Thyroid gland (tissue), 4 donors: ENCODE results near the gene PTCD3. TPM values are rescaled to one million over a fixed set of nuclear protein-coding genes. Genes with fewer than 3 reads are reported as not detected.

Experiments used
- DNase-seq, 2 donors: peaks; one replicate each; pipeline ENCODE4 v3.0.0-alpha.2; 2019
- H3K27ac ChIP-seq, 3 donors: fragments of 200-600 bp; sonication (generic); 1 replicate in 2 of 3; 2 replicates in 1 of 3; pipeline ENCODE4 v1.5.1; 2016 to 2019; ENCODE audit warnings: mild to moderate bottlenecking in 1 of 3, moderate library complexity in 1 of 3
- H3K27me3 ChIP-seq: fragments of 200-600 bp; sonication (generic); one replicate; pipeline ENCODE4 v1.5.1; 2019
- H3K36me3 ChIP-seq, 2 donors: fragments of 200-600 bp; sonication (generic); one replicate each; pipeline ENCODE4 v1.5.1; 2016 to 2019
- H3K4me1 ChIP-seq, 2 donors: fragments of 200-600 bp; sonication (generic); one replicate each; pipeline ENCODE4 v1.5.1; 2017 to 2019
- H3K4me3 ChIP-seq, 3 donors: fragments of 200-600 bp; sonication (generic); replicated peaks in 1 of 3; 1 replicate in 2 of 3; 2 replicates in 1 of 3; pipeline ENCODE4 v1.5.1; 2016; ENCODE audit warnings: mild to moderate bottlenecking in 1 of 3
- H3K9me3 ChIP-seq: fragments of 200-600 bp; sonication (generic); one replicate; pipeline ENCODE4 v1.5.1; 2017
- CTCF ChIP-seq, 6 experiments: fragments of 200-600 bp in 3 of 6; fragments of 450-650 bp in 3 of 6; sonication (generic) in 3 of 6; IDR thresholded peaks; one replicate each; pipeline ENCODE4 v1.5.1; 2016 to 2019; ENCODE audit warnings: antibody characterized with exemption in 6 of 6, mild to moderate bottlenecking in 2 of 6, inconsistent platforms in 1 of 6, moderate library complexity in 1 of 6
- POLR2A ChIP-seq, 2 donors: fragments of 450-650 bp; IDR thresholded peaks; one replicate each; pipeline ENCODE4 v1.6.1; 2017; ENCODE audit warnings: antibody characterized with exemption in 2 of 2, mild to moderate bottlenecking in 2 of 2, moderate library complexity in 1 of 2
- WGBS, 2 donors: methylation state at CpG; one replicate each; pipeline ENCODE4 v1.1.5; 2017; 5-methylcytosine and 5-hydroxymethylcytosine counted together
- intact Hi-C: fragments of 100-400 bp; cut with DNase I; formaldehyde crosslinking; loops from one replicate; pipeline ENCODE4 v1.15.1; 2023
- total RNA-seq, 4 donors: library from RNA; depleted of rRNA; stranded (reverse); fragments of >200 nt; gene quantifications; one replicate each; pipeline ENCODE4 v1.2.3, GENCODE V29; 2016

Gene PTCD3
- total RNA-seq, 4 donors from 2014 or later: 91.4 to 522 (median 160) TPM

- H3K36me3 ChIP-seq: peaks cover 70 to 87% of the 10 kb centered on the region in 2 donors
- H3K9me3 ChIP-seq: no peaks in the 10 kb centered on the region
- WGBS, 2 donors: 91 to 93% methylated on average over 5 of the region's 5 CpGs
- no peaks in the 10 kb centered on the region for H3K4me1 ChIP-seq
- intact Hi-C loops: no loop called here
- TF ChIP-seq CTCF (IDR thresholded peaks at IDR 0.05) (no peak), POLR2A (IDR thresholded peaks at IDR 0.05) (no peak)
- no peaks in the 10 kb centered on the region for H3K27me3 ChIP-seq
- no peak for DNase-seq
- no peak overlapping the region for H3K27ac ChIP-seq
- H3K4me3 ChIP-seq: no peak overlapping the region
Measured at GRCh38 chr2:86135653-86136052, 29.6 kb downstream of the PTCD3 start.

DNA sequence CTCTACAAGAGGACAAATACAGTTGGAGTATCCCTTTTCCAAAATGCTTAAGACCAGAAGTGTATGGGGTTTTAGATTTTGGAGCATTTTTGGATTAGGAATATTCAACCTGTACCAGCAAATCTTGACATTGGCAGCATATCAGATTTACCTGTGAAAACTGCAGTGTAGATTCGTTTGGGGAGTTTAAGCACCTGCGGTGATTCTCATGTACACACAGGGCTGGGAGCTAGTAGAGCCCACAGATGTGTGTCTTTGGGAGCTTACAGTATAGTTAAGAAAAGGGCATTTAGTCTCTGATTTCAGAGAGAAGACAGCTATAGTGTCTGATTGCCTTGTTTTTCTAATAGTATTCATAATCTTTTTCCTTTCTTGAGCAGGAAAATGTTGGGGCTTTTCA is 30.1 kb downstream of the PTCD3 start:
- Histone ChIP-seq H3K9me3 (no peaks in the 10 kb centered on the region), H3K27ac (no peak overlapping the region), H3K36me3 (peaks cover 65 to 82% of the 10 kb centered on the region in 2 donors), H3K4me3 (no peak overlapping the region), H3K27me3 (no peaks in the 10 kb centered on the region), H3K4me1 (no peaks in the 10 kb centered on the region)
- intact Hi-C loops: no loop called here
- no peak for DNase-seq
- no peak for TF ChIP-seq POLR2A (IDR thresholded peaks at IDR 0.05)
- no peak for TF ChIP-seq CTCF (IDR thresholded peaks at IDR 0.05)
- WGBS, 2 donors: 85 to 92% methylated on average over 2 of the region's 2 CpGs

- no peak for DNase-seq
- intact Hi-C loops: no loop called here
- H3K4me1 ChIP-seq: no peaks in the 10 kb centered on the region
- WGBS, 2 donors: 94 to 96% methylated on average over 7 of the region's 7 CpGs
- no peaks in the 10 kb centered on the region for H3K27me3 ChIP-seq
- no peak for TF ChIP-seq POLR2A (IDR thresholded peaks at IDR 0.05)
- TF ChIP-seq CTCF (IDR thresholded peaks at IDR 0.05): no peak
- H3K27ac ChIP-seq: no peak overlapping the region
- no peaks in the 10 kb centered on the region for H3K9me3 ChIP-seq
- no peak overlapping the region for H3K4me3 ChIP-seq
- H3K36me3 ChIP-seq: peaks cover 52 to 73% of the 10 kb centered on the region in 2 donors
Measured at GRCh38 chr2:86138736-86139625, 32.9 kb downstream of the PTCD3 start.

- H3K36me3 ChIP-seq: peaks cover 49 to 73% of the 10 kb centered on the region in 2 donors
- intact Hi-C loops: no loop called here
- no peak overlapping the region for H3K27ac ChIP-seq
- no peak for TF ChIP-seq POLR2A (IDR thresholded peaks at IDR 0.05)
- no peak for DNase-seq
- WGBS, 2 donors: 93 to 98% methylated on average over 4 of the region's 4 CpGs
- no peaks in the 10 kb centered on the region for H3K9me3 ChIP-seq
- H3K27me3 ChIP-seq: no peaks in the 10 kb centered on the region
- H3K4me1 ChIP-seq: no peaks in the 10 kb centered on the region
- no peak overlapping the region for H3K4me3 ChIP-seq
Measured at GRCh38 chr2:86139981-86140380, 33.9 kb downstream of the PTCD3 start.

DNA sequence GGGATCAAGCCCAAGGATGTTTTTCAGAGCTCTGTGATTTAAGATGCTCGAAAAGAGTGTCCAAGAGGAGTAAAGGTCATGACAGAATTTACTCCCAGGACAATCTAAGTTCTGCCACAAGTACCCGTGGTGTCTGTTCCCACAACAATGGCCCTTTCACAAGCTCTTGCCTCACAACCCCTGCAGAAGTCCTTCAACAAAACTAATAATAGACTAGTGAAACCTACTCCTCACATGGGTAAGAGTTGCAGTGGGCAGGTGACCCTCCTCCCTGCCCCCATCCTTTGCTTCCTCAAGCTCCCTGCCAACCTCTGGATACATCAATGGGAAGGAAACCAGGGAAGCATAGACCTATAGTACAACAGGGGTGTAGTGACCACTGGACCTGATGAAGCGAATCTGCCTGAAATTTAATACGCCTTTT is 34.9 kb downstream of the PTCD3 start:
- no peak overlapping the region for H3K4me3 ChIP-seq
- H3K36me3 ChIP-seq: peaks cover 53 to 72% of the 10 kb centered on the region in 2 donors
- no peak for DNase-seq
- H3K27me3 ChIP-seq: no peaks in the 10 kb centered on the region
- H3K27ac ChIP-seq: no peak overlapping the region
- no peak for TF ChIP-seq CTCF (IDR thresholded peaks at IDR 0.05)
- no peak for TF ChIP-seq POLR2A (IDR thresholded peaks at IDR 0.05)
- intact Hi-C loops: no loop called here
- 85 to 86% methylated on average over 4 of the region's 4 CpGs for WGBS, 2 donors
- H3K9me3 ChIP-seq: no peaks in the 10 kb centered on the region
- H3K4me1 ChIP-seq: no peaks in the 10 kb centered on the region
